ENCODE measurements around the gene CDK5R2.

Gene CDK5R2

GRCh38 chr2:218944759-218945404 lies 14.6 kb upstream of the CDK5R2 start:
- TF ChIP-seq CTCF (IDR thresholded peaks at IDR 0.05) = no peak

- no peak for TF ChIP-seq CTCF (IDR thresholded peaks at IDR 0.05)
These were observed 12.8 kb upstream of the CDK5R2 start for GRCh38 chr2:218946621-218947020.

GRCh38 chr2:218952160-218952559 lies 7.3 kb upstream of the CDK5R2 start:
- no peak for TF ChIP-seq CTCF (IDR thresholded peaks at IDR 0.05)

GRCh38 chr2:218953366-218953954 lies 6.0 kb upstream of the CDK5R2 start:
- TF ChIP-seq CTCF (IDR thresholded peaks at IDR 0.05) = no peak

GRCh38 chr2:218954541-218955300 lies 4.7 kb upstream of the CDK5R2 start:
- no peak for TF ChIP-seq CTCF (IDR thresholded peaks at IDR 0.05)

GRCh38 chr2:218956039-218956438 lies 3.4 kb upstream of the CDK5R2 start:
- TF ChIP-seq CTCF (IDR thresholded peaks at IDR 0.05) = no peak

- TF ChIP-seq CTCF (IDR thresholded peaks at IDR 0.05) = no peak
These were observed 1.8 kb upstream of the CDK5R2 start for GRCh38 chr2:218957671-218958070.
